SH-SY5Y (cell line): ENCODE measurements around the gene LYPD3.

ENCODE experiments used
- GATA2 ChIP-seq: IDR thresholded peaks from 2 replicates; pipeline ENCODE4 v1.6.1; 2011; ENCODE audit warnings: mild to moderate bottlenecking, low read depth, low read length
- GATA3 ChIP-seq: IDR thresholded peaks from 2 replicates; pipeline ENCODE4 v1.6.1; 2011; ENCODE audit warnings: low read depth, mild to moderate bottlenecking, low read length, moderate library complexity

DNA sequence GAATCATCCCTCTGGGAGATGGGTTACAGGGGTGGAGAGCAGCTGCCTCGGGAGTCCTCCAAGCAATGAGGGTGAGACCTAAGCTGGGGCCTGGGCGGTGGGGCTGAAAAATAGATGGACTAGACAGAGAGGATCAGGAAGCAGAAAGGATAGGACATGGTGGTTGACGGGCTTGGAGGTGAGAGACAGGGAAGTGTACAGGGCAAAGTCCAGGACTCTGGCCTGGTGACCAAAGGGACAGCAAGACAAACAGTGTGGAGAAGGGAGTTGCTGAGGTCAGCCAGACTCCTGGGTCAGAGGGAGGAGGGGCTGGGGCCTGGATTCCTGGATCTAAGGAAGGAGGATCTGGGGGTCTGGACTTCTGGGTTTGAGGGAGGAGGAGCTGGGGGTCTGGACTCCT lies 33.6 kb upstream of the LYPD3 start:
- TF ChIP-seq GATA3, result no peak
- no peak for TF ChIP-seq GATA2
